Hepatocyte (in vitro differentiated cells): Measurements from ENCODE around the gene GPR84. TPM values are rescaled to one million over a fixed set of nuclear protein-coding genes. Genes with fewer than 3 reads are reported as not detected.

Source experiments
- DNase-seq: peaks from one replicate; pipeline ENCODE4 v3.0.0-alpha.2; 2016; ENCODE audit warnings: low spot score
- H2AFZ ChIP-seq: fragments of 200-600 bp; sonication (generic); 2 replicates; pipeline ENCODE4 v1.6.0; 2016; ENCODE audit warnings: antibody characterized with exemption, mild to moderate bottlenecking
- H3K27ac ChIP-seq: fragments of 200-600 bp; sonication (generic); 2 replicates; pipeline ENCODE4 v1.5.1; 2016; ENCODE audit warnings: mild to moderate bottlenecking
- H3K27me3 ChIP-seq: fragments of 200-600 bp; sonication (generic); 2 replicates; pipeline ENCODE4 v1.6.1; 2016
- H3K36me3 ChIP-seq: fragments of 200-600 bp; sonication (generic); replicated peaks from 2 replicates; pipeline ENCODE4 v1.5.1; 2016; ENCODE audit warnings: low read depth; ENCODE audit not compliant: insufficient read depth
- H3K4me1 ChIP-seq: fragments of 200-600 bp; sonication (generic); 2 replicates; pipeline ENCODE4 v1.5.1; 2016; ENCODE audit warnings: mild to moderate bottlenecking, moderate library complexity; ENCODE audit not compliant: insufficient read depth
- H3K4me2 ChIP-seq: fragments of 200-600 bp; sonication (generic); 2 replicates; pipeline ENCODE4 v1.6.0; 2016
- H3K4me3 ChIP-seq: fragments of 200-600 bp; sonication (generic); 2 replicates; pipeline ENCODE4 v1.5.1; 2016; ENCODE audit warnings: mild to moderate bottlenecking
- H3K79me2 ChIP-seq: fragments of 200-600 bp; sonication (generic); 2 replicates; pipeline ENCODE4 v1.6.0; 2017; ENCODE audit warnings: mild to moderate bottlenecking
- H3K9me2 ChIP-seq: fragments of 200-600 bp; sonication (generic); replicated peaks from 2 replicates; pipeline ENCODE4 v1.6.0; 2017; ENCODE audit warnings: mild to moderate bottlenecking; ENCODE audit not compliant: insufficient read depth
- H3K9me3 ChIP-seq: fragments of 200-600 bp; sonication (generic); 2 replicates; pipeline ENCODE4 v1.5.1; 2016; ENCODE audit warnings: low read depth, mild to moderate bottlenecking
- H4K20me1 ChIP-seq: fragments of 200-600 bp; sonication (generic); 2 replicates; pipeline ENCODE4 v1.6.0; 2016; ENCODE audit warnings: mild to moderate bottlenecking; ENCODE audit not compliant: insufficient read depth, poor library complexity, severe bottlenecking
- CTCF ChIP-seq: fragments of 200-600 bp; sonication (generic); IDR thresholded peaks from 2 replicates; pipeline ENCODE4 v1.5.1; 2016; ENCODE audit warnings: antibody characterized with exemption, mild to moderate bottlenecking; ENCODE audit not compliant: poor library complexity
- EZH2 ChIP-seq: fragments of 200-600 bp; sonication (generic); IDR thresholded peaks from 2 replicates; pipeline ENCODE4 v1.6.1; 2016; ENCODE audit warnings: antibody characterized with exemption, mild to moderate bottlenecking, borderline replicate concordance
- EZH2phosphoT487 ChIP-seq: fragments of 200-600 bp; sonication (generic); IDR thresholded peaks from one replicate; pipeline ENCODE4 v1.6.1; 2018; ENCODE audit warnings: antibody characterized with exemption, mild to moderate bottlenecking, low read depth, moderate library complexity; ENCODE audit not compliant: unreplicated experiment, severe bottlenecking
- WGBS: methylation state at CpG from one replicate; pipeline ENCODE4 v1.1.6; 2016; ENCODE audit warnings: low lambda C conversion rate; ENCODE audit errors: missing lambda C conversion rate; 5-methylcytosine and 5-hydroxymethylcytosine counted together
- polyA plus RNA-seq: library from polyadenylated mRNA; unstranded; fragments of >200 nt; fragmentation: Nextera tagmentation; extraction: Ambion mirVana; gene quantifications from 2 replicates; pipeline ENCODE4 v1.2.1, GENCODE V29; 2016
- total RNA-seq: library from RNA; depleted of rRNA; stranded (reverse); fragments of >200 nt; gene quantifications from 2 replicates; pipeline ENCODE4 v1.2.3, GENCODE V29; 2014

The GPR84 gene
- total and polyA plus RNA-seq, 2 experiments from 2014 or later = 0.07 TPM; not detected in 1

GRCh38 chr12:54378796-54379397 lies 14.6 kb upstream of the GPR84 start:
- Histone ChIP-seq H3K79me2 (no peaks in the 10 kb centered on the region), H2AFZ (peak overlapping the region; percentile 77), H3K36me3 (no peaks in the 10 kb centered on the region), H4K20me1 (no peaks in the 10 kb centered on the region), H3K27me3 (no peaks in the 10 kb centered on the region), H3K9me3 (no peaks in the 10 kb centered on the region), H3K4me1 (peaks cover 4% of the 10 kb centered on the region), H3K4me3 (peak overlapping the region; percentile 68), H3K4me2 (peak overlapping the region; percentile 96), H3K9me2 (no peaks in the 10 kb centered on the region), H3K27ac (peak overlapping the region; percentile 35)
- DNase-seq = peak; percentile 81
- TF ChIP-seq EZH2 (no peak), EZH2phosphoT487 (no peak), CTCF (no peak)
- 6% methylated on average over 12 of the region's 49 CpGs for WGBS

- Histone ChIP-seq H3K27me3 (no peaks in the 10 kb centered on the region), H3K4me1 (peaks cover 4% of the 10 kb centered on the region), H3K79me2 (no peaks in the 10 kb centered on the region), H4K20me1 (no peaks in the 10 kb centered on the region), H3K4me2 (no peak overlapping the region), H3K27ac (no peak overlapping the region), H3K9me2 (no peaks in the 10 kb centered on the region), H3K4me3 (no peak overlapping the region), H3K36me3 (no peaks in the 10 kb centered on the region), H2AFZ (no peak overlapping the region), H3K9me3 (no peaks in the 10 kb centered on the region)
- WGBS = 87% methylated on average over 6 of the region's 6 CpGs
- DNase-seq = no peak
- TF ChIP-seq CTCF = no peak
- no peak for TF ChIP-seq EZH2
- TF ChIP-seq EZH2phosphoT487 = no peak
These were observed 13.7 kb upstream of the GPR84 start for GRCh38 chr12:54377797-54378515.

GRCh38 chr12:54377007-54377406 lies 12.7 kb upstream of the GPR84 start:
- TF ChIP-seq EZH2phosphoT487 (no peak), EZH2 (no peak), CTCF (no peak)
- Histone ChIP-seq H3K27me3 (no peaks in the 10 kb centered on the region), H3K36me3 (no peaks in the 10 kb centered on the region), H3K4me2 (no peak overlapping the region), H3K79me2 (no peaks in the 10 kb centered on the region), H3K4me3 (no peak overlapping the region), H3K9me2 (no peaks in the 10 kb centered on the region), H4K20me1 (no peaks in the 10 kb centered on the region), H3K27ac (no peak overlapping the region), H3K9me3 (no peaks in the 10 kb centered on the region), H3K4me1 (peaks cover 8% of the 10 kb centered on the region), H2AFZ (no peak overlapping the region)
- 75% methylated on average over 2 of the region's 2 CpGs for WGBS
- no peak for DNase-seq
